Measurements from ENCODE around the gene COMMD4. TPM values are rescaled to one million over a fixed set of nuclear protein-coding genes. Genes with fewer than 3 reads are reported as not detected.

COMMD4 gene
- total RNA-seq, 2 donors from 2014 or later = 29.0 to 33.2 TPM

- no peak for DNase-seq (ENCODE audit: low spot score)
- intact Hi-C loops (cut with DNase I) = no loop called here
Measured at GRCh38 chr15:75350601-75351361, 14.9 kb downstream of the COMMD4 start.

- intact Hi-C loops (cut with DNase I) = no loop called here
- DNase-seq (ENCODE audit: low spot score) = no peak
Measured at GRCh38 chr15:75352186-75353080, 16.6 kb downstream of the COMMD4 start.

GRCh38 chr15:75353604-75354003, 17.7 kb downstream of the COMMD4 start:
- intact Hi-C loops (cut with DNase I) = no loop called here
- no peak for DNase-seq (ENCODE audit: low spot score)

- no peak for DNase-seq (ENCODE audit: low spot score)
- intact Hi-C loops (cut with DNase I) = no loop called here
Measured at GRCh38 chr15:75354454-75354853, 18.6 kb downstream of the COMMD4 start.

GRCh38 chr15:75355369-75355768, 19.5 kb downstream of the COMMD4 start:
- intact Hi-C loops (cut with DNase I) = no loop called here
- DNase-seq (ENCODE audit: low spot score) = no peak

- no peak for DNase-seq (ENCODE audit: low spot score)
- intact Hi-C loops (cut with DNase I) = no loop called here
Measured at GRCh38 chr15:75356006-75356405, 20.1 kb downstream of the COMMD4 start.

GRCh38 chr15:75356517-75356916, 20.7 kb downstream of the COMMD4 start:
- DNase-seq (ENCODE audit: low spot score) = no peak
- intact Hi-C loops (cut with DNase I) = no loop called here

GRCh38 chr15:75357976-75358673, 22.3 kb downstream of the COMMD4 start:
- no peak for DNase-seq (ENCODE audit: low spot score)
- intact Hi-C loops (cut with DNase I) = no loop called here

- intact Hi-C loops (cut with DNase I) = no loop called here
- no peak for DNase-seq (ENCODE audit: low spot score)
Measured at GRCh38 chr15:75358771-75359536, 23.1 kb downstream of the COMMD4 start.

- DNase-seq (ENCODE audit: low spot score) = no peak
- intact Hi-C loops (cut with DNase I) = no loop called here
Measured at GRCh38 chr15:75359537-75360250, 23.8 kb downstream of the COMMD4 start.

GRCh38 chr15:75360391-75360790, 24.5 kb downstream of the COMMD4 start:
- intact Hi-C loops (cut with DNase I) = no loop called here
- DNase-seq (ENCODE audit: low spot score) = no peak

- intact Hi-C loops (cut with DNase I) = no loop called here
- DNase-seq (ENCODE audit: low spot score) = no peak
Measured at GRCh38 chr15:75360856-75361255, 25.0 kb downstream of the COMMD4 start.

GRCh38 chr15:75361361-75361988, 25.6 kb downstream of the COMMD4 start:
- intact Hi-C loops (cut with DNase I) = no loop called here
- no peak for DNase-seq (ENCODE audit: low spot score)

GRCh38 chr15:75361989-75362641, 26.3 kb downstream of the COMMD4 start:
- no peak for DNase-seq (ENCODE audit: low spot score)
- intact Hi-C loops (cut with DNase I) = no loop called here

GRCh38 chr15:75362642-75363249, 26.9 kb downstream of the COMMD4 start:
- intact Hi-C loops (cut with DNase I) = no loop called here
- DNase-seq (ENCODE audit: low spot score) = no peak

- DNase-seq (ENCODE audit: low spot score) = no peak
- intact Hi-C loops (cut with DNase I) = no loop called here
Measured at GRCh38 chr15:75363786-75364185, 27.9 kb downstream of the COMMD4 start.

GRCh38 chr15:75364881-75365280, 29.0 kb downstream of the COMMD4 start:
- intact Hi-C loops (cut with DNase I) = no loop called here
- no peak for DNase-seq (ENCODE audit: low spot score)

Measured in posterior vena cava (tissue), 2 donors.